ENCODE data around the gene SCFD1.
"Not testable (repeated sequence)": the region's sequence is repeated elsewhere in the genome, so short reads cannot be mapped to it uniquely, and the experiment has no call there.

SCFD1 gene

GRCh38 chr14:30614155-30614554, 8.0 kb upstream of the SCFD1 start:
- no peak for DNase-seq

DNA sequence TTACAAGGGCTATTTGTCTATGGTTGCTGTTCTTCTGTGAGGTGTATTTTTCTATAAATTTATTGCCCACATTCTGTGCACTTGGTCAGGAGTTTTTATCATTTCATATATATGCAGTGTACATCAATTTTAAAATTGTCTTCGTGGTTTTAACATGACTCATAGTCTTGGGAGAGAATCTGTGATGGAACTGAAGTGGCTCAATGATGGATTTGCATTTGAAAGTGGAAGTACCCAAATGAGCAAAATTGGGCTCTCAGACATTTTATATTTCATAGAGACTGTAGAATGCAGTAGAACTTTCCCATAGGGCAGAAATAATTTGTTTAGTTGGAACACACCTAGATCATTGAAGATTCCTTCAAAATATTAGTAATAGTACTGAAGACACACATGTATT, 1.9 kb upstream of the SCFD1 start:
- no peak for DNase-seq

DNA sequence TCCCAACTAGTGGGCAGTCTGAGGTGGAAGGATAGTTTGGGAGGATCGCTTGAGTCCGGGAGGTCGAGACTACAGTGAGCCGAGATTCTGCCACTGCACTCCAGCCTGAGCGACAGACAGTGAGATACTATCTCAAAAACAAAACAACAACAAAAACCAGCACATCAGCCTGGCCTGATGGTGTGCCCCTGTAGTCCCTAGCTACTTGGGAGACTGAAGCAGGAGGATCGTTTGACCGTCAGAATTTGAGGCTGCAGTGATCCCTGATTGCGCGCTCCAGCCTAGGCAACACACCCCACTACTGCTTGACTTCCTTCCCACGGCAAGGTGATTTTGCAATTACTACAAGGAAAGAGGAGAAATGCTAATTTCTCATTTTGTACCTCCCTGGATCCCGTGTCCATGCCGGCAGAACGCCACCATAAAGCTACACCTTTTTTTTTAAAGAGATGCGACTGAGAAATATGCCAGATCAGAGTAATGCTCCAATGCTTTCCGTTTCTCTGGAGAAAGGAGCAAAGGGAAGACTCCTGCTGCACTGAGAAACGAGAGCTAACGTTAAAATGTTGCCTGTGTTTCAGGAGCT, 672 bp upstream of the SCFD1 start:
- DNase-seq: no peak

DNA sequence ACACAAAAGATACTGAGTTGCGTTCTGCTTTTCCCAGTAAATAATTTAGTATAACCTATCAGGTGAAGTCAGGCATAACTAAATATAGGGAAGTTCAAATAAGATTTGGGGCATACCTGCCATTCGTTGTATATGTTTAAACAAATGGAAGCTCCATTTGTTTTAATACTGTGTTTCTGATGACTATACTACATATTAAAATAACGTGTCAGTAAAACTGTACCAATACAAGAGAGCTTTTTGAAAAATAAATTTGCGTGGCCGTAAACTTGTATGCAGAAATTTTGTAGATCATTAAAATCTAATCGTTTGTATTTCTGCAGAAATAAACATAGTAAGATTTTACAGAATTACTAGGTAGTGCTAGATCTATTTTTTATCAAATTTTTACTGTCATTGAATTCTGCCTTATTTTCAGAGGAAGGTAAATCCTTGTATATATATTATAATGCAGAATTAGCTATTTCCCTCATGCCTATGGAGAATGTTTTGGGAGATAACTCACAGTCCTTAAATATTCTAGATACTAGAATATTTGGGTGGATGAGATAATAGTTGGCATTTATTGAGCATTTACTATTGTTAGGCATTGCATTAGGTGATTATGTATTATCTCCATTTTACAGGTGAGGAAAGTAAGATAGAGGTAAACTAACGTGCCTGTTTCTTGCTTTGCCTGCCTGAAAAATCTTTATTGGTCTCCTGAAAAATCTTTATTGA, 1.5 kb downstream of the SCFD1 start:
- DNase-seq: no peak

DNA sequence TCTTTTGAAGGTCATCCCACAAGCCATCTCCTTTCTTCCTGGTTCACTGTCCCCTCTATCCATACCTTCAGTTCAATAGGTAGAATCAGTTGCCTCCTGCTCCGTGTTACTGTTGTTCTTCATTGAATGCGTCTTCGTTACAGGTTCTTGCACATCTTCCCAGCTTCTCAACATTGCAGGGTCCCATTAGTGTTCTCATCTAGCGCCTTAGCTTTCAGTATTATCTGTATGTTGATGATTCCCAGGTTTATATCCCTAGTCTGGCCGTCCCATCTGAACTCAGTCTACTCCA, 2.0 kb downstream of the SCFD1 start:
- DNase-seq: no peak

GRCh38 chr14:30625533-30625932, 3.4 kb downstream of the SCFD1 start:
- DNase-seq: no peak

- not testable (repeated sequence) for DNase-seq
Observed at GRCh38 chr14:30629432-30629831, 7.3 kb downstream of the SCFD1 start.

GRCh38 chr14:30630248-30630647, 8.1 kb downstream of the SCFD1 start:
- no peak for DNase-seq

DNA sequence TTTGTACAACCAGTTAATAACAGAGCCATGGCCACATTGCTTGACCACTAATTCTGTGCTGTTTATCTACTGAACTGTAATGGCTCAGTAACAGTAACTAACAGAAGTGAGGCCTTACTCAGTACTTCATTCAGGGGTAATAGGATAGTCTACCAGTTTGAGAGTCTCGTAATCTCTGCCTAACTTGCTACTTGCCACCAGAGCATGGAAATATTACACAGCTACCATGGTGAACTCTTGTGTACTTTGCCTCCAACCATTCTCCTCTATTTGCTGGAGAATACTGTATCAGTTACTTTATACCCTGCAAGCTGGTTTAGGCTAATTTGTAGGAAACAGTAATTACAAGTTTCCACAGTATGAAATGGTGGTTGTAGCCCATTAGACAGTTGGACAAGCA, 10.6 kb downstream of the SCFD1 start:
- no peak for DNase-seq

DNA sequence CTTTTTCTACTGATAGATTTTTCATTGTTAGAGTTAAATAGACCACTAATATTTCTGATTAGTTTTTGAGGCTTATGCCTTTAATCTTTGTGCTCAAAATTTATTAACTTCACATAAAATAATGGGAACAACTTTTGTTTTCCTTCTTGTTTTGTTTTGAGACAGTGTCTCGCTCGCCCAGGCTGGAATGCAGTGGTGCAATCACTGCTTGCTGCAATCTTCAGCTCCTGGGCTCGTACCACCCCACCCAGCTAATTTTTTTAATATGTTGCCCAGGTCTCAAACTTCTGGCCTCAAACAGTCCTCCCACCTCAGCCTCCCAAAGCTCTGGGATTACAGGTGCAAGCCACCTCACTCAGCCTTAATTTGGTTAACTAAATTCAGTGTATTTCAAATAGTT, 16.8 kb downstream of the SCFD1 start:
- no peak for DNase-seq

GRCh38 chr14:30641207-30641606, 19.1 kb downstream of the SCFD1 start:
- DNase-seq: no peak

- not testable (repeated sequence) for DNase-seq
Observed at GRCh38 chr14:30644462-30644861, 22.3 kb downstream of the SCFD1 start.

DNA sequence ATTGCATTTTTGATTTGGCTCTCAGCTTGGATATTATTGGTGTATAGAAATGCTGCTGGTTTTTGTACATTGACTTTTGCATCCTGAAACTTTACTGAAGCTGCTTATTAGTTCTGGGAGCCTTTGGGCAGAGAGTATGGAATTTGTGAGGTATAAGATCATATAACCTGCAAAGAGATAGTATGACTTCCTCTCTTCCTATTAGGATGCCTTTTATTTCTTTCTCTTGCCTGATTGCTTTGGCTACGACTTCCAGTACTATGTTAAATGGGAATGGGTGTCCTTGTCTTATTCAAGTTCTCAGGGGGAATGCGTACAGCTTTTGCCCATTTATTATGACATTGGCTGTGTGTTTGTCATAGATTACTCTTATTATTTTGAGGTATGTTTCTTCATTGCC, 23.5 kb downstream of the SCFD1 start:
- DNase-seq: no peak

GRCh38 chr14:30648471-30648870, 26.4 kb downstream of the SCFD1 start:
- DNase-seq: no peak

- no peak for DNase-seq
Observed at GRCh38 chr14:30651937-30652336, 29.8 kb downstream of the SCFD1 start.

GRCh38 chr14:30655124-30655523, 33.0 kb downstream of the SCFD1 start:
- no peak for DNase-seq

GRCh38 chr14:30655658-30656057, 33.5 kb downstream of the SCFD1 start:
- no peak for DNase-seq

- no peak for DNase-seq
Observed at GRCh38 chr14:30656190-30656632, 34.1 kb downstream of the SCFD1 start.

DNA sequence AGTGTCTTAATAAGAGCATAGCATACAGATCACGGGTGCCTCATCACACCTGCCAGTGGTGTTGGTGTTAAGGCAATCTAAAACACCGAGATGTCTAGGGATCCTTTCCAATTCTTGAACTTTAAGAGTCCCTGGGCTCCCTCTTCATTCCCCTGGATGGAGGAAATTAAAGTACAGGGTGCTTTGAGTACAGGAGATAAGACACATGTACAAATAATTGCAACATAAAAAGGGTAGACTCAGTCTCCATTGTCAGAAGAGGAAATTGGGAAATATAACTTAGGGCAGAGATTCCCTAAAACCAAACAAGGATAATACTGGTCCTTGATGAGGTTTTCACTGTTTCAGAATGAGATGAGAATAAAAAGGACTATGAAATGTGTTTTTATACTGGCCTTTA, 34.9 kb downstream of the SCFD1 start:
- no peak for DNase-seq

DNA sequence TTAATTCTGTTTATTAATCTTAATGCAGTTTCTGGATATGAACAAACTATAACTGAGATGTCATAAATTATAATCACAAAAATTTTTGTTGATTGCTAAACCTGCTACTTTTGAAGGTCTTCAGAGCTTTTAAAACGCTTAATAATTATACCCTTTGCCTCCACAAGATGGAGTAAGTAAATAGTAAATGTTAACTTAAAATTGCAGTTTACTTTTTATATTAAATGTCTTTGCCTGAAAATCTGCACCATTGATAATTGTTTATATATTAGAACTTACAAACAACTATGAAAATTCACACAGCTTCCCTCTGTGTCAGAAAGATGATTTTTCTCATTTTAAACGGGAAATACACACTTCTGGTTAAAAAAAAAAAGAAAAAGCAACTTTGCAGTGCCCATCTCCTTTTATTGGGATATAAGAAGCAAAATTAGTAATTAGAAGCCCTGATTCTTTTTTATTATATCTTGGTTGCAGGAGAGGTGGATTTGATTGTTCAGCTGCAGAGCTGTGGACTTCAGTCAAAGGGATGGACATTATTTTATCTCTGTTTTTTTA, 35.6 kb downstream of the SCFD1 start:
- DNase-seq: no peak

DNA sequence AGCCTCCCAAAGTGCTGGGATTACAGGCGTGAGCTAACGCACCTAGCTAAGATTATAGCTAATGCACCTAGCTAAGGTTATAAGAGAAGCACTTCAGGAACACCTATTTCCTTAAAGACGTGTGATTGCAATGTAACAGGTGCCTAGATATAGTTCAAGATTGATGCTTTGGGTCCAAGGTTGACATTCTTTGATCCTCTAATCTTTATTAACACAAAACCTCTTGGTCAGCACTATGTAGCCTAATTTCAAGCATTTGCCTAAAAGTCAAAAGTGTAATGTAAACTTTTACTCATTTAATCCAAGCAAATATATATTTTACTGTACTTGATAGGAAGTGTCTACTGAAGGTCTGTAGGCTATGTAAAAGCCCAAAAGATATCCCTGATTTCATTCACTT, 36.5 kb downstream of the SCFD1 start:
- no peak for DNase-seq

DNA sequence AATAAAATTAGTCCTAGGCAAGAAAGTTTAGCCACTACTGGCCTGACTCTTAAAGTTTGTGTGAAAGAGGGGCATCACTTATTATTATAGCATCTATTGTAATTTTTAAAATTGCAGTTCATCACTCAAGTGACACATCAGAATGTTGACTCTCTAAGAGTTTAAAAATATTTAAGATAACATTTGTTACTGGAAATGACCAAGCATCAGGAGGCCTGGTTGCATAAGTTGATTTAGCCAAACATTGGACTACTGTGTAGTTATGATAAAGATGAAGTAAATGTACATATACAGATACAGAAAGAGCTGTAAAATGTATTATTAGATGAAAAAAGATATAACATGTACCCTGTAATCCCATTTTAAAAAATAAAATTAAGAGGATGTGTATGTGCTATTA, 47.5 kb downstream of the SCFD1 start:
- no peak for DNase-seq

DNA sequence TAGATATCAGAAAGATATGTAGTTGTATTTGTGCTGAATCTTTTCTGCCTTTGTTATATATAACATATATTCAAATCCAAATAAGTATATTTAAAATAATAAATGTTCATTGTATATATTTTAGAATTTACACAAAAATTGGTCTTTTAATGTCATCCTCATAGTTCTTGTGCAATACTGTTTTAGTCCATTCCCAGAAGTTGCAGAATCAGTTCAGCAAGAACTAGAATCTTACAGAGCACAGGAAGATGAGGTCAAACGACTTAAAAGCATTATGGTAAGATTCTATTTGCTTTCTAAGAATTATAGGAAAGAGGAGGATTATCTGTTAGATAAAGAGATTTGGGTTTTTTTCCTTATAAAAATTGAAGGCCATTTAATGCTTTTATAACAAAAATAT, 51.0 kb downstream of the SCFD1 start:
- DNase-seq: no peak

GRCh38 chr14:30678926-30679431, 56.9 kb downstream of the SCFD1 start:
- no peak for DNase-seq

- DNase-seq: no peak
Observed at GRCh38 chr14:30680036-30680435, 57.9 kb downstream of the SCFD1 start.

Data from stimulated activated CD4-positive, alpha-beta T cell treated with anti-CD3 and anti-CD28 coated beads, Interleukin-1b, Interleukin-23, amount 100 ng/mL, for 48 hours (primary cell).